HG03175 (cell line): ENCODE results near the gene RTCB.
"Not testable (repeated sequence)": the region's sequence is repeated elsewhere in the genome, so short reads cannot be mapped to it uniquely, and the experiment has no call there.

Experiments used
- ATAC-seq: cut with Tn5 transposase; IDR thresholded peaks from one replicate; pipeline ENCODE4 v1.9.1; 2021; ENCODE audit warnings: mild to moderate bottlenecking, moderate library complexity; ENCODE audit not compliant: unreplicated experiment

The RTCB gene

DNA sequence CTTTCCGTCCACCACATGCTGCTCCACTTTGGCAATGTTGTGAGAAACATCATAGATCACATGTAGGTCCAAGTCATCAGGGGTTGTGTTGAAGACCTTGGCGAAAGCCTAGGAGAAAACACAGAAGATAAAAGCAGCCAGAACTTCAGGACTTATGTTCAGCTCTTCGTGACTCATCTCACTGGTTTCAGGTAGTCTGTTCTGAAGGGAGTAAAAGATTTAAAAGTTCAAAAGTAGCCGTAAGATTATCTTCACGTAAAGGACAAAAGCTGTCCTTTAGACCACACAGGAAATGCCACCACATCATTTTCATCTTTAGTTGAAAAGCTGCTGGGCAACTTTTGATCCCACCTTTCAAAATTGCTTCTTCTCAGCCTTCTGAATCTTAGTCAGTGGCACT lies 16.9 kb downstream of the RTCB start:
- ATAC-seq = no peak

DNA sequence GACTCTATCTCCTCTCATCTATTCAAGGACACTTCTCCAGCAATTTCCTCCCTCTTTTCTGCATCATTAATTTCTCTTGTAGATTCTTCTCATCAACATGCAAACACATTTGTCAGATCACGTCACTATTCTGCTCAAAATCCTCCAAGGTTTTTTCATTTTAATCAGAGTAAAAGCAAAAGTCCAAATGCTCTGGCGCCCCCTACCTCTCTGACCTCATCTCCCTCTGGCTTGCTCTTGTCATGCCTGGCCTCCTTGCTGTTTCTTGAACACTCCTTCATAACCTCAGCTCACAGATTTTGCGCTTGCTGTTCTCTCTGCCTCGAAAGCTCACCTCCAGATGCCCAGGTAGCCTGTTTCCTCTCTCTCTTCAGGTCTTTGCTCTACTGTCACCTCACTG lies 22.4 kb downstream of the RTCB start:
- no peak for ATAC-seq

DNA sequence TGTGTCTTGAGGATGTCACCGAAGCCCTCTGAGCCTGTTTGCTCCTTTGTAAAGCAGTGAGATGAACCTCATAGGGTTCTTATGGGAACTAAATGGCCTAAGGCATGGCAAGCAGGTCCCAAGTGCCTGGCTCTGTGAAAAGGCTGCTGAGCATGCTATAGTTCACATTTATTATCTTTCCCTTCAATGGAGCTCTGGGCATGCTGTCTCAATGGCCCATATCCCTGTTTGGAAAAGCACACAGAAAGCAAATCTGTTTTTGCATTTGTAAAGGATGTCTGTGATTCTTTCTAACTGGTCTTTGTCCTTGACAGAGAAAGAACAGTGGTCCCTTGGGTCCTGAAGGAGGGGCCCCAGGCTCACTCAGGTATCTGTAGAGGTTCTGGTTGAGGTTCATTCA lies 26.4 kb downstream of the RTCB start:
- ATAC-seq = no peak

DNA sequence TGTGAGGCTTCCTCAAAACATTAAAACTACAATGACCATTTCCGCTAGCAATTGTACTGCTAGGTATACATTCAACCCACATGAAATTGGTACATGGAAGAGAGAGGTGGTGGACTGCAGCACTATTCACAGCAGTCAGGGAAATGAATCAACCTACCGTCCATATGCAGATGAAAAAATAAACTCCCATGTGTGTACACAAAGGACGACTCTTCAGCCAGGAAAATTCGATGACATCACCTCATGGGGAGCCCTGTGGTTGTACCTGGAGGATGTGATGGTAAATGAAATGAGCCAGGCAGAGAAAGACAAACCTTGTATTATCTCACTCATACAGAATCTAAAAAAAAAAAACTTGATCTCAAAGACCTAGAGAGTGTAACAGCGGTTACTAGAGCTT lies 31.1 kb downstream of the RTCB start:
- ATAC-seq = no peak

DNA sequence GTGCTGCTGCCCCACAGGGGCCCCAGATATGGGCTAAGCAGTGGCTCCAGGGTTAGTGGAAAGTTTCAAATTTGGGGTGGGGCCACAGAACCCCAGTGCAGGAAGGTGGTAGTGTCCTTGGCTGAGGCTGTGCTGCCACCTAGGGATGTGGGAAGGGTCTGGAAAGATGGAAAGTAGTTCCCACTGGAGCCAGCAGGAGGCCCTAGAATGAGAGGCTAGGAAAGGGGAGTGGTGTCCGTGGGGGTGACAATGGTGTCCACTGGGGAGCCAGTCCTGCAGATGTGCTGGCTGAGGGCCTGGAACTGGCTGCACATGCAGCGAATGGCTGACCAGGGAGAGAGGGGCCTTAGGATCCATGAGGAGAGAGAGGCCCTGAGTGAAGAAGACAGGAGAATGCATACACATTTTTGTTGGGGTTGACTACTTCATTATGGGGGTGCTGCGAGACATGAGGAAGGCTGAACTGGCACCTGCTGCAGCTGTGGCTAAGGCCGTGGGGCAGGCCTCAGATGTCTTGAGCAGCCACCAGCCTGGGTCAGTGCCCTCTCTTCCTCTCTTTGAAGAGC lies 33.3 kb downstream of the RTCB start:
- no peak for ATAC-seq

DNA sequence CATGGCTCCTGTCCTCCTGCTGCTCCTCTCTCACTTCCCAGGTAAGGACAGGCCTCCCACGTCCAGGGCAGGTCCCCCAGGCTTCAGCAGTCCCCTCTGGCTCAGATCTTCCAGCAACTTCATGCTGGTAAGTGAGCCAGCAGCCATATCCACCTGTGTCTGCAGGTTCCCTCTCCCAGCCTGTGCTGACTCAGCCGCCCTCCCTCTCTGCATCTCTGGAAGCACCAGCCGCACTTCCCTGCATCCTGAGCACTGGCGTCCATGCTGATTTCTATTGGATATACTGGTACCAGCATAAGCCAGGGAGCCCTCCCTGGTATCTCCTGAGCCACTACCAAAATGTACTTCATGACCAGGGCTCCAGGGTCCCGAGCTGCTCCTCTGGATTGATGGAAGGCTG lies 35.4 kb downstream of the RTCB start:
- ATAC-seq = no peak

DNA sequence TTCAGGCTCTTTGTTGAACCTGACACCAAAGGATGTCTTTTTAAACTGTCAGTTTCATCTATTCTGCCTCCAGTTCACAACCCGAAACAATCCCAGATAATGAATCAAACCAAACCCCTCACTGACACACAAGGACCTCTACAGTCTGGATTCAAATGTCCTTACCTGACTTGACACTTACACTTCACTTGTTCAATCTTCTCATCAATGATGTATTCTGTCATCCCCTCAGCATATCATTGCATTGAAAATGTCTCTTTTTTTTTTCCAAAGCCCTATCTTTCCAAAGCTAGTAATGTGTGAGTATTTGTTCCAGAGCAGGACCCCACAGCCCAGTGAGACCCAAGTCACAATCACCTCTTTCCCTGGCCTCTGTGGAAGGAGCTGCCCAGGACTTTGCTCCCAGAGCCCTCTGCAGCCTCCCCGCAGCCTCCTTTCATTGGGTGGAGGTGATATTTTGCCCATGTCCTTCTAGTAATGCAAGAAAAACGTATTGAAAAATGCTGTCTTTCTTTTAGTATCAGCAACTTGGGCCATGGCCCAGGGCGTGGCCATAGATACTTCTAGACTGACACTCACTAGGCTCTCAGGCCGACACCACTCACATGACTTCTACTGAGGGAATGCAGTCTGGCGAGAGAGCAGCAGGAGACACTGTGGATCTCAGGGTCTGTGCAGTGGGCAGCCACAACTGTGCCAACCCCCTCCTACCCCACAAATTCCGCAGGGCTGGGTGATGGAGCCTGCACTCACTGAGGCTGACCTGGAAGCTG lies 36.2 kb downstream of the RTCB start:
- no peak for ATAC-seq

DNA sequence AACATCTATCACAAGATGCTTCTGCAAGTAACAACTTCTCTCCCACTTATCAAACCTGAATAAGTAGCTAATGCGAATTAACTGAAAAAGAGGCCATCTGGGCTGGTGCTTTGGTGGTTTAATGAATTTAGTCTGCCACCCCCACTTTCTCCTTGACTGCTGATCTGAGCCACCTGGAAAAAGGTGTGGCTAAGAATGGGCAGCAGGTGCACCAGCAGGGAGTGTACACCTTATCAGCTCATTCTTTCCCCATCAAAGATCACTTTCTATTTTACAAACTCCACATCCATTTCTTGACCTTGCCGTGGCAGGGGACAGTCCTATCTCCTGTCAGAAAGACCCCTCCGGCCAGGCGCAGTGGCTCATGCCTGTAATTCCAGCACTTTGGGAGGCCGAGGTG lies 47.8 kb downstream of the RTCB start:
- ATAC-seq = no peak

DNA sequence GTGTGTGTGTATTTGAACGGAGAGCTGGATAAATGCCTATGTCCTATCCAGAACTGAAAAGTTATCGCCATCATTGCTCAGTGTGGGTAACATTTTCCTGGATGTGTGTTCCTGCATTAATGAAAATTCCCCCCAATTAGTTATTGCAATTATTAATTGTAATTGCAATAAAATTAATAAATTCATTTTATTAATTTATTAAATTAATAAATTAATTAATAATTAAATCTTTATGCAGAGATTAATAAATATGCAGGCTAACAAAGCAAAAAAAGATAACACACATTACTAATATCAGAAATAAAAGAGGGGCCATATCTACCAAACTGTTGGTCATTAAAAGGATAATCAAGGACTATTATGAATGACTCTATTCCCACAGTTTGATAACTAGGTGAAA lies 50.8 kb downstream of the RTCB start:
- no peak for ATAC-seq

DNA sequence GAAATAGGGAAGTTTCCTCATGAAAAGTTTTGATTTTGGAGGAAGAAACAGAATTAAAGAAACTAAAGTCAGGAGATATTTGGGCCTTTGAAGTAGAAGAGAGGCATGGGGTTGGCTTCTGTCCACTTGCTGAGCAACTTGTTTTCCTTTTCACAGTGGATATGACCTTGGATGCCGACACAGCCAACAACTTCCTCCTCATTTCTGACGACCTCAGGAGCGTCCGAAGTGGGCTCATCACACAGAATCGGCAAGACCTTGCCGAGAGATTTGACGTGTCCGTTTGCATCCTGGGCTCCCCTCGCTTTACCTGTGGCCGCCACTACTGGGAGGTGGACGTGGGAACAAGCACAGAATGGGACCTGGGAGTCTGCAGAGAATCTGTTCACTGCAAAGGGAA lies 52.0 kb downstream of the RTCB start:
- ATAC-seq = not testable (repeated sequence)

DNA sequence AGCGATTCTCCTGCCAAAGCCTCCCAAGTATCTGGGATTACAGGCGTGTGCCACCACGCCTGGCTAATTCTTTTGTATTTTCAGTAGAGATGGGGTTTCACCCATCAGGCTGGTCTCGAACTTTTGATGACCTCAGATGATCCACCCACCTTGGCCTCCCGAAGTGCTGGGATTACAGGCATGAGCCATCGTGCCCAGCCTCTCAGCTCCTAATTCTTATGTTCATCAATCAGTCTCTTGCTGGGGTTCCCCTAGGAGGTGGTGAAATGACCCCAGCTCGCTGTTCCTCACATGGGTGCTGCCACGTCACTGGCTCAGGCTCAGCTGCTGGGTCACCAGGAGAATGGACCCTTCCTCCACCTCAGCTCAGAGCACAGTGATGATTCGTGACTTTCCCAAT lies 54.5 kb downstream of the RTCB start, which contains the start of gene RFPL3:
Gene RFPL3, plus strand, starts transcription at position 301 of the 400 bp plus-strand sequence. CDS start 205 bp downstream, outside the sequence.
- not testable (repeated sequence) for ATAC-seq

DNA sequence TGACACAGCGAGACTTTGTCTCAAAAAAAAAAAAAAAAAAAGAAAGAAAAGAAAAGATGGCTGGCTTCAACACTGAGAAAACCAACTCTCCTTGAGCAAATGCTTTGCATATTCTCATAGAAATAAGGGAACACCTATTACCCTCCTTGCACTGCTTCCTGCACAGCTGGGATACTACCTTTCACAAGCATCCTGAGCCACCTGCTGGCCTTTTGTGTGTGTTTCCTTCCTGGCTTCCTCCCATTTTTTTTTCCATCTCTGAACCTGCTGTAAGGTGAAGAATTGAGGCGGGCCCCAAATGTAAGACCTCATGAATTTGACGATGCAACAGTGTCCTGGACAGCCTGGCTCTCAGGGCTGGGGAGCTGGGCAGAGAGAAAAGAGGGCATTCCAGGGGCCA lies 56.3 kb downstream of the RTCB start:
- ATAC-seq = no peak

DNA sequence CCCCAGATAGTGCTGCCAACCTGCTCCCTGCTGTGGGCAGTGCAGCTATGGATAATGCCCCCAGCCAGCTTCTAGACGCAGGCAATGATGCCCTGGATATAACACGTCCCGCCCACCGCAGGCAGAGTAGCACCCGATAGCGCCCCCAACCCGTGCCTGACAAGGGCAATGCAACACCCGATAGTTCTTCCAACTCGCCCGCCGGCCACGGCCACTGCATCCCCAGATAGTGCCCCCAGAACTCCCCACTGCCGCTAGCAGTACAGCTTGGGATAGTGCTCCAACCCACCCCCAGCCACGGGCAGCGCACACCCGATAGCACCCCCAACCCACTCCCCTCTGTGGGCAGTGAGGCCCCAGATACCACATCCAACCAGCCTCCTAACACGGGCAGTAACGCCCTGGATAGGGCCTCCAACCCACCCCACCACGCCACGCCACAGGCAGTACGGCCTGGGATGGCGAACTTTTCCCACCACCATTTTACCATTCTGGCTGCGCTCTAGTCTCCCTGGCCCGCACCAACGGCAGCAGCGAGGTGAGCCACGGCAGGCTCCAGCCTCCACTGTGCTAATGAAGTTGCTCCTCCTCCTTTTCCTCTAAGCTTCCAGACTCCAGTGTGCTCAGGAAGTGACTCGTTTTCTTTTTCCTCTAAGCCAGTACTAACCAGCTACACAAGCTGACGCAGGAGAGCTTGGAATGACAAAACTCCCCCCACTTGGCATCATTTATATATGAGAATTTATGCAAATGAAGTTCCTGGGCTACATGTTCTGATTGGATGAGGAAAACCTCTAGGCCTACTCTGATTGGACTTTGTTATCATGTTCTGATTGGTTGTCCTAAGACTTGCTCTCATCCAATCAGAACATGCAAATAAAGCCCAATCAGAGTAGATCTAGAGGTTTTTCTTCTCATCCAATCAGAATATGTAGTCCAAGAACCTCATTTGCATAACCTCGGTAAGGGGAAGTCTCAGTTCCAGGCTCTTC lies 57.4 kb downstream of the RTCB start:
- no peak for ATAC-seq

DNA sequence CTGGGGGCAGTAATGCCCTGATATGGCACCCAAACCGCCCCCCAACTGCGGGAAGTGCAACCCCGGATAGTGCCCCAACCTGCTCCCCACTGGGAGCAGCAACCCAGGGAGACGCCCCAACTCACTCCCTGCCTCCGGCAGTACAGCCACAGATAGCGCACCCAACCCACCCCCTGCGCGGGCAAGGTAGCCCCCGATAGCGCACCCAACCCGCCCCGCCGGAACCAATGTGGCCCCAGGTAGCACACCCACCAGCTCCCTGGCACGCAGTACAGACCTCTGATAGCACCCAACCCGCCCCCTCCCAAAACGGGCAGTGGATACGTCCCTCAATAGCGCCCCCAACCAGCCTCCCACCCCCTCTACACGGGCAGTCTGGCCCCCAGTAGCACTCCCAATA lies 58.2 kb downstream of the RTCB start:
- no peak for ATAC-seq

DNA sequence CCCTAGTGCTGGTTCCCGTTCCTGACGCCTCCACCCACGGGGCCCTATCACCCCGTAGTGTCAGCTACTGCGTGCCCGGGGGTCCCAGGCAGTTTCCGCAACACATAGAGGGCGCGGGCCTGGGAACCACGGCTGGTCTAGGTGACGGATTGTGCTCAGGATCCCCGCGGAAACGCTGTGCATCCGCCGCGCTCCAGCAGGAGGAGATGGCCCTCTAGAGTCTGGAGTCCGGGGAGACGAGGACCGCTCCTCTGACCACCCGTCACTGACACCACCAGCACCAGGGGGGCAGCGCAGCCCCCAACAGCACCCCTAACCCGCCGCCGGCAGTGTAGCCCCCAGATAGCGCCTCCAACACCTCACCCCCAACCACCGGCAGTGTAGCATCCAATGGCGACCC lies 58.8 kb downstream of the RTCB start:
- no peak for ATAC-seq

DNA sequence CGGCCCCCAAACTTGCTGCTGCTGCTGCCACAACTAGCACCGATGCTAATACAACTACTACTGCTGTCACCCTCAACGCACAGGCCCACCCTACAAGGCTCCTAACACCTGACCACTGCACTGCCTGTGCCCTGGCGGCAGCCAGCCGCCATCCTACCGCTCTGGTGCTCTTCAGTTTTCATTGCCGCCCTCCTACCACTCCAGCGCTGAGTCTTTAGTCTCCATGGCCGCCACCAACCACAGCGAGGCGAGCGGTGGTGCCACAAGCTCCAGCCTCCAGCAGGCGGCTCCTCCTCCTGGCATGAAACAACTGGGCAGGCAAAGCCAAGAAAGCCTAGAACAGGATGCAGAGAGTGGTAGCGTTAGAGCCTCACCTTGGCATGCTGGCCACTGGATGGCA lies 59.4 kb downstream of the RTCB start:
- ATAC-seq = no peak

DNA sequence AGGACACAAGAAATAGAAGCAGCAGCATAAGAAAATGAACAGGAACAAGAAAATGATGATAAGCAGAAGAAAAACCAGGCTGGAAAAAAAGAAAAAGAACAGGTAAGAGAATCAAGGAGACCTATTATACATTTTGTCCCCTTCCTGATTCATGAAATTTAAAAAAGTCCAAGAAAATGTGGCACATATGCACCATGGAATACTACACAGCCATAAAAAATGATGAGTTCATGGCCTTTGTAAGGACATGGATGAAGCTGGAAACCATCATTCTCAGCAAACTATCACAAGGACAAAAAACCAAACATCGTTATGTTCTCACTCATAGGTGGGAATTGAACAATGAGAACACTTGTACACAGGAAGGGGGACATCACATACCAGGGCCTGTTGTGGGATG lies 60.2 kb downstream of the RTCB start:
- not testable (repeated sequence) for ATAC-seq

DNA sequence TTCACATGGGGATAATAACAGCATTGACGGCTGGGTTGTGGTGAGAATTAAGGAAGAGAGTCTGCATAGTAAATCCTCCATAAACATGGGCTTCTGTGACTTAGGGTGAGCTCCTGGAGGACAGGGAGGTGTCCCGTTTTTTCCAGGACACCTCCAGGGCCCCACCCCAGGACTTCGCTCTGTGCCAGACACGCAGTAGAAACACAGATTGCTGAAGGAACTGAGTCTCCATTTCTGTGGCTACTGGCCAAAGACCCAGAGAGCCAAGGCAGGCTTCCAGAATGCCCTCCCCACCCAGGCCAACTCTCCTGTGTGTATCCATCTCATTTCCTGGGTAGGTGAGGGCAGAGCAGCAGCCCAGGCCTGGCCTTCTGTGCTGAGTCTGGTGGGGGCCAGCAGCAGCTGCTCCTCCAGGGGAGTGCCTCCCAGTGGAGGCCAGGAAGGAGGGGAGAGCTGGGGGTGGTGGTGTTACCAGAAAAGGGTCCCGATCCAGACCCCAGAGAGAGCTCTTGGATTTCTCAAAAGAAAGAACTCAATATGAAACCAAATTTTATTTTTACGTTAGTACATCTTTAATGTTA lies 63.9 kb downstream of the RTCB start:
- ATAC-seq = no peak

DNA sequence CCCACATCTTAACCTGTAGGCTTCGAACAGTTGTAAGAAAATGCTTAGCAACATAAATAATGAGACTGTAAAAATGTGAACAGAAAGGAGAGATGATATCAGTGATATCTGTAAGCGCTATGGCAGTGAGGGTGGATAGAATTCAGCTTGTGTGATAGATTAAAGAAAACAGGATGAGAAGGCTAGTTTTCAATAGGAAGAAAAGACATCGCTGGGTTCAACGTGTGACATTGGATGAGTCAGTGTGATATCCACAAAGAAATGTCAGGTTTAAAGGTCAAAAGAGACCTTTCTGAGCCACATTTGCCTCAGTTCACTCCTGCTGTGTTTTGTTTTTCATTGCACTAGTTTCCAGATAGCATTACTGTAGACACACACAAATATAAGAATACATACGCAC lies 68.1 kb downstream of the RTCB start:
- no peak for ATAC-seq

DNA sequence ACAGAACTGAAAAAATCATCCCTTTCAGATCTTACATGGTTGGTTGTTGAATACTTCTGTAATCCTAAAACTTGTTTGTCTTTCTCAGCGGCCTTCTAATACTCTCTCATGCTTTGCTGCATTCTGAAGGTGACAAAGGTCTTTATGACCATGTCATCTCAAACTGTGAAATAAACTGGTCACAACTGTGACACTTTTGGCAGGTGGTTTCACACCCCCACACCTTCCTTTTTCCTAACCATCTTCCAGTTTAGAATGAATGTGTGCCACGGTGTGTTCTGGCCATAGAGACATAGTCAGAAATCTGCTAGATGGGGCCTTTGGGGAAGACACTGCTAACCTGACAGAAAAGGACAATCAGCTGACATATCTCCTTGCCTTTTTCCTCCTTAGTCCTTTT lies 69.1 kb downstream of the RTCB start:
- no peak for ATAC-seq

DNA sequence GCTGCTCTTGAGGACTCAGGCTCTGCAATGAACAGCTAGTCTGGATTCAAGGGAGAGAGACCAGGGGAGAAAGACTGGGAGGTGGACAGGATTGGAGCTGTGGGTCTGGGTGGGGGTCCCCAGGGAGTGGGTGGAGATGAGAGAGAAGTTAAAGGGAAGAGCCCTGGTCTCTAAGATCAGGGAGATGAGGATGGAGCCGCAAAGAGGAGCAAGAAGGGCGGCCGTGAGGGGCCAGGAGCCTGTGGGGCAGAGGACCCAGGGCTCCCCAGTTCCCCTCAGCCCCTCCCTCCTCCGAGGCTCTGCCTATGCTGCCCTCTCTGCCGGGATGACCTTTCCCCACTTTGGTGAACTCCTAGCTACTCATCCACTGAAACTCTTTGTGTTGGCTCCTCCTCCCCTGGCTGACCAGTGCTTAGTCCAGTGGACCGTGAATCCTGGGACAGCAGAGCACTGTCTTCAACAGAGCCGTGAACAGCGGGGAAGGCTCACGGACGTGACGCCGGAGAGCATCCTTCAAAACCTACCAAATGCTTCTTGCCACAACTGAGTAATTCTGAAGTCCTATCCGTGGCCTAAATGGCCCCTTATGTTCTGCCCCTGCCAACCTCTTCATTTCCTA lies 70.8 kb downstream of the RTCB start:
- no peak for ATAC-seq
